GM18951 (cell line): ENCODE data around the gene SLAMF1.

Experiments
- POLR2A ChIP-seq: IDR thresholded peaks from 4 replicates; pipeline ENCODE4 v1.6.1; 2011; ENCODE audit warnings: mild to moderate bottlenecking; ENCODE audit not compliant: insufficient read length, insufficient read depth; ENCODE audit errors: extremely low read depth
- in situ Hi-C: fragments of 300-500 bp; cut with MboI; formaldehyde crosslinking; loops from one replicate; pipeline ENCODE4 v1.12.0; 2022; ENCODE audit warnings: low sequenced_read_pairs, mixed read lengths, inconsistent platforms; ENCODE audit not compliant: unreplicated experiment

Gene SLAMF1

GRCh38 chr1:160672789-160673695 is 26.2 kb upstream of the SLAMF1 start:
- peak; percentile 21 for TF ChIP-seq POLR2A
- in situ Hi-C loops = no loop called here

- no peak for TF ChIP-seq POLR2A
- in situ Hi-C loops = no loop called here
Observed at GRCh38 chr1:160671603-160672517, 25.0 kb upstream of the SLAMF1 start.

- no peak for TF ChIP-seq POLR2A
- in situ Hi-C loops = no loop called here
Observed at GRCh38 chr1:160670701-160671100, 23.9 kb upstream of the SLAMF1 start.

- in situ Hi-C loops = no loop called here
- TF ChIP-seq POLR2A = no peak
Observed at GRCh38 chr1:160669802-160670201, 23.0 kb upstream of the SLAMF1 start.

GRCh38 chr1:160669276-160669675 is 22.4 kb upstream of the SLAMF1 start:
- in situ Hi-C loops = no loop called here

GRCh38 chr1:160667896-160668295 is 21.1 kb upstream of the SLAMF1 start:
- in situ Hi-C loops = no loop called here
- no peak for TF ChIP-seq POLR2A

More at GRCh38 chr1:160669276-160669675, 22.4 kb upstream of the SLAMF1 start:
- TF ChIP-seq POLR2A = no peak

- no peak for TF ChIP-seq POLR2A
- in situ Hi-C loops = no loop called here
Observed at GRCh38 chr1:160666079-160666442, 19.2 kb upstream of the SLAMF1 start.

GRCh38 chr1:160665330-160666078 is 18.7 kb upstream of the SLAMF1 start:
- in situ Hi-C loops = no loop called here
- no peak for TF ChIP-seq POLR2A

- no peak for TF ChIP-seq POLR2A
- in situ Hi-C loops = no loop called here
Observed at GRCh38 chr1:160664573-160665051, 17.8 kb upstream of the SLAMF1 start.

- no peak for TF ChIP-seq POLR2A
- in situ Hi-C loops = no loop called here
Observed at GRCh38 chr1:160662910-160663309, 16.1 kb upstream of the SLAMF1 start.

GRCh38 chr1:160659566-160659965 is 12.7 kb upstream of the SLAMF1 start:
- in situ Hi-C loops = no loop called here
- no peak for TF ChIP-seq POLR2A

GRCh38 chr1:160658814-160659193 is 12.0 kb upstream of the SLAMF1 start:
- in situ Hi-C loops = no loop called here

More at GRCh38 chr1:160658814-160659193, 12.0 kb upstream of the SLAMF1 start:
- TF ChIP-seq POLR2A = no peak
